Right atrium auricular region (tissue), 2 donors: ENCODE measurements around the gene MAPT. TPM values are rescaled to one million over a fixed set of nuclear protein-coding genes. Genes with fewer than 3 reads are reported as not detected.

Experiments used
- DNase-seq: peaks from one replicate; pipeline ENCODE4 v3.0.0-alpha.2; 2019; ENCODE audit warnings: low spot score
- H3K27ac ChIP-seq, 2 donors: fragments of 200-600 bp; sonication (generic); 1 replicate in 1 of 2; 2 replicates in 1 of 2; pipeline ENCODE4 v1.5.1; 2016 to 2019
- H3K27me3 ChIP-seq, 2 donors: fragments of 200-600 bp; sonication (generic); one replicate each; pipeline versions ENCODE4 v1.5.1 to v1.6.0; 2017 to 2019
- H3K36me3 ChIP-seq: fragments of 200-600 bp; sonication (generic); one replicate; pipeline ENCODE4 v1.5.1; 2016
- H3K4me1 ChIP-seq, 2 donors: fragments of 200-600 bp; sonication (generic); one replicate each; pipeline versions ENCODE4 v1.5.1 to v1.6.0; 2017 to 2019
- H3K4me3 ChIP-seq, 2 donors: fragments of 200-600 bp; sonication (generic); 1 replicate in 1 of 2; 2 replicates in 1 of 2; pipeline ENCODE4 v1.5.1; 2017 to 2019; ENCODE audit warnings: mild to moderate bottlenecking in 1 of 2, moderate library complexity in 1 of 2
- H3K9me3 ChIP-seq, 2 donors: fragments of 200-600 bp; sonication (generic); one replicate each; pipeline ENCODE4 v1.5.1; 2019
- total RNA-seq, 2 donors: library from RNA; depleted of rRNA; stranded (reverse); fragments of >200 nt; gene quantifications; one replicate each; pipeline ENCODE4 v1.1.0, GENCODE V29; 2016
- TF ChIP-seq, protein P1 (sequence below), 2 donors: fragments of 200-600 bp; sonication (generic); IDR thresholded peaks; one replicate each; pipeline ENCODE4 v1.5.1; 2019; ENCODE audit warnings: antibody characterized with exemption in 2 of 2

MAPT gene
- total RNA-seq, 2 donors from 2014 or later: 7.8 to 23.0 TPM

DNA sequence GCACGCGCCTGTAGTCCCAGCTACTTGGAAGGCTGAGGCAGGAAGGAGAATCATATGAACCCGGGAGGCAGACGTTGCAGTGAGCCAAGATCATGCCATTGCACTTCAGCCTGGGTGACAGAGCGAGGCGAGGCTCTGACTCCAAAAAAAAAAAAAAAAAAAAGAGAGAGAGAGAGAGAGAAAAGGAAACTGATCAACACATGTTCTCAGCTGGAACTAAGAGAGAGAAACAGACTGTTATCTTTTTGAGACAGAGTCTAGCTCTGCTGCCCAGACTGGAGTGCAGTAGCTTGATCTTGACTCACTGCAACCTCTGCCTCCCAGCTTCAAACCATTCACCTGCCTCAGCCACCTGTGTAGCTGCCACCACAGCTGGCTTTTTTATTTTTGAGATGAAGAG, 165.1 kb downstream of the MAPT start:
- H3K4me3 ChIP-seq: no peak overlapping the region
- H3K36me3 ChIP-seq: no peaks in the 10 kb centered on the region
- H3K4me1 ChIP-seq: peaks cover 0 to 12% of the 10 kb centered on the region in 2 donors
- no peaks in the 10 kb centered on the region for H3K27me3 ChIP-seq
- no peaks in the 10 kb centered on the region for H3K9me3 ChIP-seq
- DNase-seq: no peak
- TF ChIP-seq, protein P1, sequence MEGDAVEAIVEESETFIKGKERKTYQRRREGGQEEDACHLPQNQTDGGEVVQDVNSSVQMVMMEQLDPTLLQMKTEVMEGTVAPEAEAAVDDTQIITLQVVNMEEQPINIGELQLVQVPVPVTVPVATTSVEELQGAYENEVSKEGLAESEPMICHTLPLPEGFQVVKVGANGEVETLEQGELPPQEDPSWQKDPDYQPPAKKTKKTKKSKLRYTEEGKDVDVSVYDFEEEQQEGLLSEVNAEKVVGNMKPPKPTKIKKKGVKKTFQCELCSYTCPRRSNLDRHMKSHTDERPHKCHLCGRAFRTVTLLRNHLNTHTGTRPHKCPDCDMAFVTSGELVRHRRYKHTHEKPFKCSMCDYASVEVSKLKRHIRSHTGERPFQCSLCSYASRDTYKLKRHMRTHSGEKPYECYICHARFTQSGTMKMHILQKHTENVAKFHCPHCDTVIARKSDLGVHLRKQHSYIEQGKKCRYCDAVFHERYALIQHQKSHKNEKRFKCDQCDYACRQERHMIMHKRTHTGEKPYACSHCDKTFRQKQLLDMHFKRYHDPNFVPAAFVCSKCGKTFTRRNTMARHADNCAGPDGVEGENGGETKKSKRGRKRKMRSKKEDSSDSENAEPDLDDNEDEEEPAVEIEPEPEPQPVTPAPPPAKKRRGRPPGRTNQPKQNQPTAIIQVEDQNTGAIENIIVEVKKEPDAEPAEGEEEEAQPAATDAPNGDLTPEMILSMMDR (IDR thresholded peaks at IDR 0.05): no peak
- no peak overlapping the region for H3K27ac ChIP-seq

DNA sequence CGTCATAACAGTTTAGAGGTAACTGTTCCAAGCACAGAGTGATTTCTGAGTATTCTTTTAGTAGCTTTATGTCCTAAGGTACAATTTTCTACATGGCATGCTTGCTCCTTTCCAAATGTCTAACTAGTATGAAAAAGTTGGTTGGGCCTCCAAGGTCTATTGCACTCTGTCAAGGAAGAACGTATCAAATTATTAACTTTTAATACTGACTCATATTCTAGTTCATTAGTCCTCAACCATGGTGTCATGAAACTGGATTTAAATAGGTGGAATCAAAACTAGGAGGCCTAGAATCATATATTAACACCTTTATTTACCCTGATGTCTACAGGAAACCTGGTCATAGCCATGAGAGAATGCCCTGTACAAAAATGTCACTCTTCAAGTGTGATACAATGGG, 166.1 kb downstream of the MAPT start:
- Histone ChIP-seq H3K9me3 (no peaks in the 10 kb centered on the region), H3K4me3 (no peak overlapping the region), H3K27me3 (no peaks in the 10 kb centered on the region), H3K36me3 (peaks cover 7% of the 10 kb centered on the region), H3K27ac (no peak overlapping the region), H3K4me1 (peaks cover 0 to 12% of the 10 kb centered on the region in 2 donors)
- TF ChIP-seq, protein P1 (IDR thresholded peaks at IDR 0.05): no peak
- DNase-seq: no peak

DNA sequence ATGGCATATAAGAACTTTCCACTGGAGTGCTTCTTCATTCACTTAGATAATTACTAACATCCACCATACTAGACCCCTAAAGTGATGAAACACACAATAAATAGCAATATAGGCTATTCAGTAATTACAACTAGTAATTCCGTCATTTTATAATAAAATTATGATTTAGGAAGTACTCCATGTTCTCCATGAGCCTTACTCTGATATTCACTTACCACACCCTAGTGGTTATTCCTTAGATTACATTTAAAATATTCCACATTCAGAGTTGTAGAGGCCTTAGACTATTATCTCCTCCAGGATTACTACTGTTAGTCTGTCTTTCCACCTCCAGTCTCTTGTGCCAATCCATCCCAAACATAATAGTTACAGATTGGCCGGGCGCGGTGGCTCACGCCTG, 167.1 kb downstream of the MAPT start:
- TF ChIP-seq, protein P1 (IDR thresholded peaks at IDR 0.05): peak in 1 of 2 donors; percentile 41
- Histone ChIP-seq H3K4me3 (no peak overlapping the region), H3K4me1 (peaks cover 0 to 12% of the 10 kb centered on the region in 2 donors), H3K27ac (no peak overlapping the region), H3K9me3 (no peaks in the 10 kb centered on the region), H3K36me3 (peaks cover 17% of the 10 kb centered on the region), H3K27me3 (no peaks in the 10 kb centered on the region)
- no peak for DNase-seq

DNA sequence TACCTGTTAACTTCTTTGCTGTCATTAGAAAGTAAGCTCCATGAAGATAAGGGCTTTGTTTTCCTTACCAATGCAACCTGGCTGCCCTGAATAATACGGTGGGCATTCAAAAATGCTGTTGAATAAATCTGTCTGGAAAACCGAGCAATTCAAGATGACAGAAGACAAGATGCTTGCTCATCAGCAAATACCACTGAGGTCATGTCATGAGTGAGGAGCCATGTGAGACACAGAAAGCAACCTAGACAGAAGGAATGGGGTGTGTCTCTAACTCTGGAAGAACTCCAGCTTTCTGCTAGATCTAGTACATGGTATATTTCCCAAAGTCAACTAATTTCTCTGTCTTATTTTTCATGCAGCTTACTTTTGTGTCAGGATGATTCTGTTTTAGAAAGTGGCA, 168.9 kb downstream of the MAPT start:
- no peak for DNase-seq
- H3K27me3 ChIP-seq: no peaks in the 10 kb centered on the region
- TF ChIP-seq, protein P1 (IDR thresholded peaks at IDR 0.05): no peak
- H3K4me1 ChIP-seq: peaks cover 0 to 12% of the 10 kb centered on the region in 2 donors
- no peak overlapping the region for H3K27ac ChIP-seq
- peaks cover 28% of the 10 kb centered on the region for H3K36me3 ChIP-seq
- H3K9me3 ChIP-seq: no peaks in the 10 kb centered on the region
- H3K4me3 ChIP-seq: no peak overlapping the region

DNA sequence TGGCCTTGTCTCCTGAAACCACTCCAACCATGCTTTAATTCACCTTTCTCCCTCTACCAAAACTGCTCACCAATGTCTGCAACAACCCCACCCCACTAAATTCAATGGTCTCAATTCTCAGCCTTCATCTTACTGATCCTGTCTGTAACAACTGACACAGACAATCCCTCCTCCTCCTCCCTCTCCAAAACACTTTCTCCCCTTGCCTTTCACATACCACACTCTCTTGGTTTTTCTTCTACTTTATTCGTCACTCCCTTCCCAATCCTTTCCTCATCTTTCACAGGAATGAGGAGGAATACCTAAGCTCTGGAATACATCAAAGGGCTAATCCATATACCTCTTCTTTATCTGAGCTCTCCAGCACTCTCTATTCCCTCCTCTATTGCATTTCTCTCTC, 170.1 kb downstream of the MAPT start:
- Histone ChIP-seq H3K9me3 (no peaks in the 10 kb centered on the region), H3K27ac (no peak overlapping the region), H3K36me3 (peaks cover 28% of the 10 kb centered on the region), H3K4me3 (no peak overlapping the region), H3K27me3 (no peaks in the 10 kb centered on the region), H3K4me1 (peaks cover 0 to 6% of the 10 kb centered on the region in 2 donors)
- no peak for DNase-seq
- TF ChIP-seq, protein P1 (IDR thresholded peaks at IDR 0.05): no peak

DNA sequence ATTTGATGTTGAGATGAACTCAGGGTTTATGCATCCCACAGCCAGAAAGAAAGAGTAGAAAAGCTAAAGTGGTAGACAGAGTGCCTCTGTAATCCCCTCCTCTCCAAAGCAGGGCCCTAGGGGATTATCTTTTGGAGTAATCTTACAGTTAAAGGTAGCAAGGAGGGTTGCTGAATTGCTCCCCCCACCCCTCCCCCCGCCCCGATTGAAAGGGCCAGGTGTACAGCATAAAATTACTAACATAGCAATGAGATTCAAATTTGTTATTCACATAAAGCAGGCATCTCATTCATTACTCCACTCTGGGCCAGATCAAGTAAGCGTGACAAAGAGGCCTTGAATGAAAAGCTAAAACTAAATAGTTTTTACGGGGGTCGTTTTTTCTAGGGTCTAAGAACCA, 177.4 kb downstream of the MAPT start:
- TF ChIP-seq, protein P1 (IDR thresholded peaks at IDR 0.05): no peak
- H3K9me3 ChIP-seq: no peaks in the 10 kb centered on the region
- H3K27me3 ChIP-seq: no peaks in the 10 kb centered on the region
- no peak for DNase-seq
- H3K4me3 ChIP-seq: no peak overlapping the region
- peaks cover 8% of the 10 kb centered on the region for H3K36me3 ChIP-seq
- H3K27ac ChIP-seq: no peak overlapping the region
- peaks cover 0 to 18% of the 10 kb centered on the region in 2 donors for H3K4me1 ChIP-seq
